ENCODE data around the gene RAB3IL1. TPM values are rescaled to one million over a fixed set of nuclear protein-coding genes. Genes with fewer than 3 reads are reported as not detected.

The RAB3IL1 gene
- total RNA-seq, 1 donor from 2014 or later: 0.12 TPM

GRCh38 chr11:61847914-61848581, 69.3 kb downstream of the RAB3IL1 start:
- no peak for DNase-seq (ENCODE audit: low read depth)
- H3K4me3 ChIP-seq (ENCODE audit: low read depth, low read length): no peak overlapping the region
- TF ChIP-seq, protein P1, sequence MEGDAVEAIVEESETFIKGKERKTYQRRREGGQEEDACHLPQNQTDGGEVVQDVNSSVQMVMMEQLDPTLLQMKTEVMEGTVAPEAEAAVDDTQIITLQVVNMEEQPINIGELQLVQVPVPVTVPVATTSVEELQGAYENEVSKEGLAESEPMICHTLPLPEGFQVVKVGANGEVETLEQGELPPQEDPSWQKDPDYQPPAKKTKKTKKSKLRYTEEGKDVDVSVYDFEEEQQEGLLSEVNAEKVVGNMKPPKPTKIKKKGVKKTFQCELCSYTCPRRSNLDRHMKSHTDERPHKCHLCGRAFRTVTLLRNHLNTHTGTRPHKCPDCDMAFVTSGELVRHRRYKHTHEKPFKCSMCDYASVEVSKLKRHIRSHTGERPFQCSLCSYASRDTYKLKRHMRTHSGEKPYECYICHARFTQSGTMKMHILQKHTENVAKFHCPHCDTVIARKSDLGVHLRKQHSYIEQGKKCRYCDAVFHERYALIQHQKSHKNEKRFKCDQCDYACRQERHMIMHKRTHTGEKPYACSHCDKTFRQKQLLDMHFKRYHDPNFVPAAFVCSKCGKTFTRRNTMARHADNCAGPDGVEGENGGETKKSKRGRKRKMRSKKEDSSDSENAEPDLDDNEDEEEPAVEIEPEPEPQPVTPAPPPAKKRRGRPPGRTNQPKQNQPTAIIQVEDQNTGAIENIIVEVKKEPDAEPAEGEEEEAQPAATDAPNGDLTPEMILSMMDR (conservative IDR thresholded peaks at IDR 0.05; ENCODE audit: low read depth, low read length): no peak

Other genes with a start within 250 kb of the RAB3IL1 start
- gene DAGLA, start 237.2 kb downstream of the RAB3IL1 start, total RNA-seq: 4.5 and 7.3 TPM in 2 replicates
- gene MYRF, start 164.9 kb downstream of the RAB3IL1 start, total RNA-seq: 7.6 and 25.0 TPM in 2 replicates
- 95.1 and 102 TPM in 2 replicates for gene TMEM258, start 125.0 kb downstream of the RAB3IL1 start, total RNA-seq
- gene FEN1, start 124.7 kb downstream of the RAB3IL1 start, total RNA-seq: 70.6 and 120 TPM in 2 replicates
- 64.6 and 100 TPM in 2 replicates for gene FADS1, start 100.6 kb downstream of the RAB3IL1 start, total RNA-seq
- gene FADS2, start 89.3 kb downstream of the RAB3IL1 start, total RNA-seq: 169 and 442 TPM in 2 replicates
- gene FADS3, start 26.0 kb downstream of the RAB3IL1 start, total RNA-seq: 40.7 and 48.0 TPM in 2 replicates
- gene BEST1, start 32.8 kb upstream of the RAB3IL1 start, total RNA-seq: 0.12 TPM in 1 of 2 replicates, not detected in the other
- 518 and 789 TPM in 2 replicates for gene FTH1, start 50.1 kb upstream of the RAB3IL1 start, total RNA-seq
- gene INCENP, start 206.4 kb upstream of the RAB3IL1 start, total RNA-seq: 32.3 and 51.9 TPM in 2 replicates

All from epithelial cell of proximal tubule (primary cell).